Measurements from ENCODE around the gene TMEM151B. TPM values are rescaled to one million over a fixed set of nuclear protein-coding genes. Genes with fewer than 3 reads are reported as not detected.

Gene TMEM151B
- total RNA-seq, 1 donor from 2014 or later, result not detected

Other genes starting within 250 kb of the TMEM151B start
- 57.4 TPM for gene MRPL14, start 143.0 kb upstream of the TMEM151B start, total RNA-seq
- 11.5 TPM for gene TMEM63B, start 142.9 kb upstream of the TMEM151B start, total RNA-seq
- gene CAPN11, start 111.6 kb upstream of the TMEM151B start, total RNA-seq, result 0.52 TPM
- gene MYMX, start 53.5 kb upstream of the TMEM151B start, total RNA-seq, result 7.3 TPM
- gene SLC29A1, start 46.9 kb upstream of the TMEM151B start, total RNA-seq, result 14.6 TPM
- 474 TPM for gene HSP90AB1, start 23.3 kb upstream of the TMEM151B start, total RNA-seq
- 26.1 TPM for gene SLC35B2, start 12.9 kb upstream of the TMEM151B start, total RNA-seq
- gene NFKBIE, start 4.9 kb upstream of the TMEM151B start, total RNA-seq, result 6.3 TPM
- 9.9 TPM for gene AARS2, start 42.9 kb downstream of the TMEM151B start, total RNA-seq
- not detected for gene SPATS1, start 72.2 kb downstream of the TMEM151B start, total RNA-seq
- 19.3 TPM for gene CDC5L, start 117.3 kb downstream of the TMEM151B start, total RNA-seq

Data from skeletal muscle tissue (tissue), 1 donor.